ENCODE results near the gene ADAM10.
"Not testable (repeated sequence)": the region's sequence is repeated elsewhere in the genome, so short reads cannot be mapped to it uniquely, and the experiment has no call there.

Gene ADAM10

GRCh38 chr15:58608129-58608590 lies 141.3 kb downstream of the ADAM10 start:
- no peak for DNase-seq (ENCODE audit: low spot score)
- no peak for TF ChIP-seq CTCF (IDR thresholded peaks at IDR 0.05; ENCODE audit: extremely low read depth, missing control alignments)

- TF ChIP-seq CTCF (IDR thresholded peaks at IDR 0.05; ENCODE audit: extremely low read depth, missing control alignments), result no peak
- DNase-seq (ENCODE audit: low spot score), result no peak
Measured at GRCh38 chr15:58606577-58607080, 142.9 kb downstream of the ADAM10 start.

GRCh38 chr15:58605931-58606530 lies 143.5 kb downstream of the ADAM10 start:
- TF ChIP-seq CTCF (IDR thresholded peaks at IDR 0.05; ENCODE audit: extremely low read depth, missing control alignments), result no peak
- DNase-seq (ENCODE audit: low spot score), result no peak

GRCh38 chr15:58604455-58604923 lies 145.0 kb downstream of the ADAM10 start:
- no peak for TF ChIP-seq CTCF (IDR thresholded peaks at IDR 0.05; ENCODE audit: extremely low read depth, missing control alignments)
- no peak for DNase-seq (ENCODE audit: low spot score)

- DNase-seq (ENCODE audit: low spot score), result not testable (repeated sequence)
Measured at GRCh38 chr15:58603927-58604326, 145.6 kb downstream of the ADAM10 start.

- TF ChIP-seq CTCF (IDR thresholded peaks at IDR 0.05; ENCODE audit: extremely low read depth, missing control alignments), result no peak
- no peak for DNase-seq (ENCODE audit: low spot score)
Measured at GRCh38 chr15:58602823-58603222, 146.7 kb downstream of the ADAM10 start.

GRCh38 chr15:58598829-58599210 lies 150.7 kb downstream of the ADAM10 start:
- TF ChIP-seq CTCF (IDR thresholded peaks at IDR 0.05; ENCODE audit: extremely low read depth, missing control alignments), result no peak
- DNase-seq (ENCODE audit: low spot score), result no peak

All from GM20000 (cell line).